Measurements from ENCODE around the gene COL19A1.

DNA sequence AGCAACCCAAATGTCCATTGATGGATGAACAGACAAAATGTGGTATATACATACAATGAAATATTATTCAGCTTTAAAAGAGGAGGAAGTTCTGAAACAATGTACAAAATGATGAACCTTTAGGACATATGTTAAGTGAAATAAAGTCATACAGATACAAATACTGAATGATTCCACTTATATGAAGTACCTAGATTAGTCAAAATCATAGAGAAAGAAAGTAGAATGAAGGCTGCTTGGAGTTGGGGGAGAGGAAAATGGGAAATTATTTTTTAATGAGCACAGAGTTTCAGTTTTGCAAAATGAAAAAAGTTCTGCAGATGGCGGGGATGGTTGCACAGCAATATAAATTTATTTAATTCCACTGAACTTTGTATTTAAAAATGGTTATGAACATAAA, 12.4 kb downstream of the COL19A1 start:
- TF ChIP-seq EZH2 (IDR thresholded peaks at IDR 0.05; ENCODE audit: low read depth, unreplicated experiment) (no peak), POLR2AphosphoS5 (IDR thresholded peaks at IDR 0.05; ENCODE audit: low read depth) (no peak), NANOG (IDR thresholded peaks at IDR 0.05; ENCODE audit: borderline replicate concordance) (no peak), JUNB (IDR thresholded peaks at IDR 0.05; ENCODE audit: unreplicated experiment) (no peak)
- TF ChIP-seq, protein P1, sequence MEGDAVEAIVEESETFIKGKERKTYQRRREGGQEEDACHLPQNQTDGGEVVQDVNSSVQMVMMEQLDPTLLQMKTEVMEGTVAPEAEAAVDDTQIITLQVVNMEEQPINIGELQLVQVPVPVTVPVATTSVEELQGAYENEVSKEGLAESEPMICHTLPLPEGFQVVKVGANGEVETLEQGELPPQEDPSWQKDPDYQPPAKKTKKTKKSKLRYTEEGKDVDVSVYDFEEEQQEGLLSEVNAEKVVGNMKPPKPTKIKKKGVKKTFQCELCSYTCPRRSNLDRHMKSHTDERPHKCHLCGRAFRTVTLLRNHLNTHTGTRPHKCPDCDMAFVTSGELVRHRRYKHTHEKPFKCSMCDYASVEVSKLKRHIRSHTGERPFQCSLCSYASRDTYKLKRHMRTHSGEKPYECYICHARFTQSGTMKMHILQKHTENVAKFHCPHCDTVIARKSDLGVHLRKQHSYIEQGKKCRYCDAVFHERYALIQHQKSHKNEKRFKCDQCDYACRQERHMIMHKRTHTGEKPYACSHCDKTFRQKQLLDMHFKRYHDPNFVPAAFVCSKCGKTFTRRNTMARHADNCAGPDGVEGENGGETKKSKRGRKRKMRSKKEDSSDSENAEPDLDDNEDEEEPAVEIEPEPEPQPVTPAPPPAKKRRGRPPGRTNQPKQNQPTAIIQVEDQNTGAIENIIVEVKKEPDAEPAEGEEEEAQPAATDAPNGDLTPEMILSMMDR (conservative IDR thresholded peaks at IDR 0.05; ENCODE audit: low read depth in 2 of 2): no peak

Data from GM23338 (cell line).